ENCODE results near the gene SNAPC1. TPM values are rescaled to one million over a fixed set of nuclear protein-coding genes. Genes with fewer than 3 reads are reported as not detected.

Gene SNAPC1, protein sequence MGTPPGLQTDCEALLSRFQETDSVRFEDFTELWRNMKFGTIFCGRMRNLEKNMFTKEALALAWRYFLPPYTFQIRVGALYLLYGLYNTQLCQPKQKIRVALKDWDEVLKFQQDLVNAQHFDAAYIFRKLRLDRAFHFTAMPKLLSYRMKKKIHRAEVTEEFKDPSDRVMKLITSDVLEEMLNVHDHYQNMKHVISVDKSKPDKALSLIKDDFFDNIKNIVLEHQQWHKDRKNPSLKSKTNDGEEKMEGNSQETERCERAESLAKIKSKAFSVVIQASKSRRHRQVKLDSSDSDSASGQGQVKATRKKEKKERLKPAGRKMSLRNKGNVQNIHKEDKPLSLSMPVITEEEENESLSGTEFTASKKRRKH
- total RNA-seq: 7.3 and 13.4 TPM in 2 replicates

DNA sequence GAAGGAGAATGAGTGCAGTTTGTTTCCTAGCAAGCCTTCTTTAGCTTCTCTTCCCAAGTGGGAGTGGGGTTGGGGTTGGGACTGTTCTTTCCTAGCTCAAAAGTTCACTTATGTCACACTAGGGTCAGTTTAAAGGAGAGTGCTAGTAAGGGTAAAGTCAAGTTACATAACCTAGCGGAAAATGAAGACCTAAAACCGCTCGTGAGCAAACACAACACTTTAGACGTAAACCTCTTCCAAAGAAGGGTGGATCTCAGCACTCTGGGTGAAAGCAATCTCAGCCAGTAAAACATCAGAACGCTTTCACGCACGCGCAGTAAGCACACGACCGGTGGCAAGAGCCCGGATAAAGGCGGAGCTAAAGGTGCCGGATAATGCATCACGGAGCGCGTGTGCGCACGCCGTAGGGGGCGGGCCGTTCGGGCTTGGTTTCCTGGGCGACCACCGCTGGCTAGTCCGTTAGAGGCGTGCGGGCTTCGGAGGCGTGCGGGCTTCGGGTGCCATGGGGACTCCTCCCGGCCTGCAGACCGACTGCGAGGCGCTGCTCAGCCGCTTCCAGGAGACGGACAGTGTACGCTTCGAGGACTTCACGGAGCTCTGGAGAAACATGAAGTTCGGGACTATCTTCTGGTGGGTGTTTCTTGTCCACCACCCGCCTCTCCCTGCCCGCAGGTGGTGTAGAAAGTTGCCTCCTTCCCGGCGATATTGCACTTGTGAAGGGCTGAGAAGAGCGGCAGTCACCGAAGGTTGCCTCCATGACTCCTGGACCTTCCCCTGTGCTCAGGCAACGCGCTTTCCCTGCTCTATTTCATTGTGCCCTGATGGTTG, at the start of gene SNAPC1:
SNAPC1 (plus strand) TSS at position 462 of the 828 bp plus-strand sequence; CDS start at position 503, 41 bp downstream.

GRCh38 chr14:61812347-61813095, 50.3 kb downstream of the SNAPC1 start, which contains the start of gene SYT16:
SYT16 (plus strand) TSS chr14:61812703.

Other genes starting within 250 kb of the SNAPC1 start
- gene HIF1A, start 66.9 kb upstream of the SNAPC1 start, total RNA-seq: 641 and 715 TPM in 2 replicates
- gene SYT16, start 50.3 kb downstream of the SNAPC1 start, total RNA-seq: 0.52 and 3.2 TPM in 2 replicates

Data from epithelial cell of alveolus of lung (primary cell).